ENCODE data around the gene THAP3.
"Not testable (repeated sequence)": the region's sequence is repeated elsewhere in the genome, so short reads cannot be mapped to it uniquely, and the experiment has no call there.

Gene THAP3

GRCh38 chr1:6635910-6636760, 11.5 kb downstream of the THAP3 start:
- DNase-seq, result no peak

- not testable (repeated sequence) for DNase-seq
Measured at GRCh38 chr1:6636778-6637177, 12.1 kb downstream of the THAP3 start.

GRCh38 chr1:6637770-6638169, 13.1 kb downstream of the THAP3 start:
- DNase-seq, result no peak

GRCh38 chr1:6638226-6638625, 13.6 kb downstream of the THAP3 start:
- DNase-seq, result no peak

GRCh38 chr1:6640867-6641266, 16.2 kb downstream of the THAP3 start:
- DNase-seq, result not testable (repeated sequence)

- DNase-seq, result no peak
Measured at GRCh38 chr1:6645018-6645417, 20.4 kb downstream of the THAP3 start.

GRCh38 chr1:6646499-6647148, 22.0 kb downstream of the THAP3 start:
- peak; percentile 68 for DNase-seq

- DNase-seq, result no peak
Measured at GRCh38 chr1:6648556-6648955, 23.9 kb downstream of the THAP3 start.

- no peak for DNase-seq
Measured at GRCh38 chr1:6651909-6652308, 27.2 kb downstream of the THAP3 start.

GRCh38 chr1:6652986-6653385, 28.3 kb downstream of the THAP3 start:
- DNase-seq, result no peak

- DNase-seq, result peak; percentile 65
Measured at GRCh38 chr1:6653436-6654290, 29.0 kb downstream of the THAP3 start.

- no peak for DNase-seq
Measured at GRCh38 chr1:6657138-6657537, 32.5 kb downstream of the THAP3 start.

GRCh38 chr1:6658359-6659060, 33.8 kb downstream of the THAP3 start:
- DNase-seq, result no peak

- no peak for DNase-seq
Measured at GRCh38 chr1:6660415-6661049, 35.9 kb downstream of the THAP3 start.

- not testable (repeated sequence) for DNase-seq
Measured at GRCh38 chr1:6662468-6662867, 37.8 kb downstream of the THAP3 start.

- DNase-seq, result no peak
Measured at GRCh38 chr1:6666696-6667095, 42.0 kb downstream of the THAP3 start.

GRCh38 chr1:6667139-6667538, 42.5 kb downstream of the THAP3 start:
- DNase-seq, result no peak

- DNase-seq, result no peak
Measured at GRCh38 chr1:6668503-6668902, 43.8 kb downstream of the THAP3 start.

- DNase-seq, result no peak
Measured at GRCh38 chr1:6672558-6672957, 47.9 kb downstream of the THAP3 start.

GRCh38 chr1:6673816-6674398, 49.2 kb downstream of the THAP3 start:
- DNase-seq, result no peak

- no peak for DNase-seq
Measured at GRCh38 chr1:6674771-6675170, 50.1 kb downstream of the THAP3 start.

- DNase-seq, result no peak
Measured at GRCh38 chr1:6675941-6676340, 51.3 kb downstream of the THAP3 start.

All from eye (tissue), 1 donor.